HG03460 (cell line): ENCODE data around the gene GRM7.
"Not testable (repeated sequence)": the region's sequence is repeated elsewhere in the genome, so short reads cannot be mapped to it uniquely, and the experiment has no call there.

Experiments used
- ATAC-seq: cut with Tn5 transposase; IDR thresholded peaks from one replicate; pipeline ENCODE4 v1.9.1; 2021; ENCODE audit not compliant: unreplicated experiment

The GRM7 gene

DNA sequence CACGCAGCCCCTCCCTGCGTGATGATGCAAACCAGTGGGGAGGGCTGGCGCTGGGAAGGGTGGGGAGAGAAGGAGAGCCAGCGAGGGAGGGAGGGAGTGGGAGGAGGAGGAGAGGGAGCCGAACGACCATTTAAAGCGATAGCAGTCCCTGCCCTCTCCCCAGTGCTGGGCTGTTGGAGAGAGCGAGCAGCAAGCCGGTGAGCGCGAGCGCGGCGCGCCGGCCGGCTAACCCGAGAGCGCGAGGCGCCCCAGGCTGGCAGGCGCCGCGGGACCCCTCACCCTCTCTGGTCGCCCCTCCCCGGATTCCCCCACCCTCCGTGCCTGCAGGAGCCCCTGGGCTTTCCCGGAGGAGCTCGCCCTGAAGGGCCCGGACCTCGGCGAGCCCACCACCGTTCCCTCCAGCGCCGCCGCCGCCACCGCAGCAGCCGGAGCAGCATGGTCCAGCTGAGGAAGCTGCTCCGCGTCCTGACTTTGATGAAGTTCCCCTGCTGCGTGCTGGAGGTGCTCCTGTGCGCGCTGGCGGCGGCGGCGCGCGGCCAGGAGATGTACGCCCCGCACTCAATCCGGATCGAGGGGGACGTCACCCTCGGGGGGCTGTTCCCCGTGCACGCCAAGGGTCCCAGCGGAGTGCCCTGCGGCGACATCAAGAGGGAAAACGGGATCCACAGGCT lies at the start of gene GRM7:
Gene GRM7, plus strand, starts transcription at position 162 of the 671 bp plus-strand sequence.
- ATAC-seq, result no peak

DNA sequence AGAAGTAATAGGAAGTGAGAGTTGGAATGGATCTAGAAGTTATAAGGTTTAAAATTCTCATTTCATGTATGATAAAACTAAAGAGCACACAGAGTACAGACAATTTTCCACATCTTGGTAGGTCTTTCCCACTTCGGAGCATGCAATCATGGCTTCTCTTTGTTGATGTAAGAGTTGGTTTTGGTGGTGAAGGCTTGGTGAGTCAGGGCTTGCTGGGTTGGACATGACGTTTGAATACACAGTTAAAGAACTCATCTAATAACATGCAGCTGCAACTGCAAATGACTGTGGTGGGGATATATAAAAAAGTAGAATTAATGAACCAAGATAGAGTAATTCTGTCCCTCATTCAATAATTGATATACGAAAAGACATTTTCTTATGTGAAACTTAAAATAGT lies 39.5 kb upstream of the GRM7 start:
- no peak for ATAC-seq

GRCh38 chr3:6825524-6825923 lies 35.4 kb upstream of the GRM7 start:
- no peak for ATAC-seq

GRCh38 chr3:6827453-6827852 lies 33.5 kb upstream of the GRM7 start:
- no peak for ATAC-seq

GRCh38 chr3:6844723-6845122 lies 16.2 kb upstream of the GRM7 start:
- no peak for ATAC-seq

DNA sequence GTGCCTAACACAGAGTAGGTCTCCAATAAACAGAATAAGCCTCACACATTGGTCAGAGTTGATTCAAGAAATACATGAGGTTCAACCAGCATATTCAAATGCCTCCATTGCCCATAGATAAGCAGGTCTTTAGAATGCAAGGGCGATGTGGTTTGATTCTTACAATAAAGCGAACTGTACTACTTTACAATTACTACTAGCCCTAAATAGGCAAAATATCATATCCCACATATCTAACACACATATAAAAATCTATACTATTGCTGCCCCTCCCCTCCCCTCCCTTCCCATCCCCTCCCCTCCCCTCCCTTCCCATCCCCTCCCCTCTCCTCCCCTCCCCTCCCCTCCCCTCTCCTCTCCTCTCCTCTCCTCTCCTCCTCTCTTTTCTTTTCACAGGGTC lies 6.7 kb upstream of the GRM7 start:
- no peak for ATAC-seq

GRCh38 chr3:6857510-6857909 lies 3.4 kb upstream of the GRM7 start:
- no peak for ATAC-seq

- no peak for ATAC-seq
These were observed 564 bp upstream of the GRM7 start for GRCh38 chr3:6860149-6860953.

- ATAC-seq, result no peak
These were observed 698 bp downstream of the GRM7 start for GRCh38 chr3:6861625-6862000.

DNA sequence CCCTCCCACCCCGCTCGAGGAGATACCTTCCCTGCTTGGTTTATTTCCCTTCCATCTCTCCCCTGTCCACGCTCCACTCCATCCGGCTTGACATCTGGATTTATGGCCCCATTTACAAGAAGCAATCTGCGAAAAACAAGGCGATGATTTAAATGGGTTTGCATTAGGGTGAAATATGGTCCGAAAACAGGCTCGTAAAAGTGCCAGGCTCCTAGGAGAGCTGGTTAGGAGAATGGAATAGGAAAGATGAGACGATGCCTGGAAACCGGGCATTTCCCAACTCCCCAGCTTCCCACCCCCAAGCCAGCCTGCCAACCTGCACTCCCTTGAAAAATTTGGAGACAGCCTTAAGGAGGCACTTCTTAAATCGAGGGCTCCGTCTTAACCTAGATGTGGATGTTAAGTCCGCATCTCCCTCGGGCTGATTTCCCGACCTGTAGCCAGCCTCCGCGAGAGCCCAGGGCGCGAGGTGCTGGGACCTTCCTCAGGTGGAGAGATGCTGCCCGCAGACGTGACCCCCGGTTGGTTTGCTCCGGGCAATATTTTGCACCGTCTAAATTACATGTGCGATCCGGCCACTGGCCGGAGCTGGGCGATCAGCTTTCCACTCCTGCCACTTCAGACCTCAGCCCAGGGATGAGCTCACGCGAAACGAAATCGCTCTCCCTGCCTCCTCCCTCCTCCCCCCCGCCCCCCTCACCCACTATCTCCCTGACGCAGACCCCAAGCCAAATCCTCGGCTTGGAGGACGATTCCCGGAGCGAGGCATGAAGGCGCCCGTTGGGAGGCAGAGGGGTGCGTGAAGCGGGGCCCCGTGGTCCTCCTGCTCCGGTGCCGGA lies 1.3 kb downstream of the GRM7 start:
- no peak for ATAC-seq

GRCh38 chr3:6862880-6863195 lies 1.9 kb downstream of the GRM7 start:
- ATAC-seq, result no peak

DNA sequence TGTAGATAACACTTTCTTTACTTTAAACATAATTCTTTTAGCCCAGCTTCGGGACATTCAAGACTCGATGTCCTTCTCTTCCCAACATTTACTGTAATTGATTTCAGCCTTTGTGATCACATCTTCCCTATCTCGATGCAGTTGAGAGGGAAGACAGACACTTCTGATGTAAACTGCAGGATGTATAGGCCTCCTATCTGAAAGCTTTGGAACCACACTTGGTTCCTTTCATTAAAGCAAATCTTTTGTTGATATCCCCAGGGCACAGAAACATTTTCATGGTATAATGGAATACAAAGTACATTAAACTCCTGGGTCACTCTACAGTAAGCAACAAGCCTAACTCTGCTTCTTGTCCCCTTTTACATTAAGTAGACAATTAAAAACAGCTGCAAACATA lies 6.4 kb downstream of the GRM7 start:
- ATAC-seq, result no peak

GRCh38 chr3:6878731-6879130 lies 17.8 kb downstream of the GRM7 start:
- no peak for ATAC-seq

DNA sequence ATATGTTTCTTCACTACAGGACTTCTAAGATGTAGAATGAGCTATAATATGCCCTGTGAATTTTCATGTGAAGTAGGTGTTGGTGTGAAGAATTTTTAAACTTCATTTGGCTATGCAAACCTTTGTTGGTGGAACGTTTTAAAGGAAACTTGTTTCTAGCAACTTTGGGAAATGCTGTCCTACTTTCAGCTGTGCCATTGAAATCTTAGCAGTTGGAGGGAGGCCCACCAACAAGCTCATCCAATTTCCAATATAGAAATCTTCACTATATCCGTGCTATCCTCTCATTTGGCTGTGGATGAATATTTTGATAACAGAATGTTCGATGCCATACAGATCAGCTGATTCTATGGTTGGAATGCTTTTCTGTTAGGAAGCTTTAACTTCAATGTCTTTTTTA lies 51.3 kb downstream of the GRM7 start:
- ATAC-seq, result no peak

DNA sequence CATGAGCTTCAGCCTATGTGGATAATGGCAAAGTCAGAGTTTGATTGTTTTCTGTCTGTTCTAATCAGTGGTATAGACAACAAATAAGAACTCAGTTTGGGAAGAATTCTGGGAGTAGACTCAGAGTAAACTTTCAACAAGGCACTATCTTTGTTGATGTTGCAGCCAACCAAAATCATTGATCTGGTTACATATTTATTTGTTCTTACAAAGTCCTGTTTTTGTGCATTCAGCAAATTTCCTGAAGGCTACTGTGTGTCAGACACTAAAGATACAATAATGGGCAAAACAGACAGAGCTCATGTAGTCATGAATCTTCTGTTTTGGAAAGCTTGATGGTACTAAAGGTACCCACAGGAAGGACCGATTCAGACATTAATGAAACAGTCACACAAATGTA lies 55.0 kb downstream of the GRM7 start:
- no peak for ATAC-seq

DNA sequence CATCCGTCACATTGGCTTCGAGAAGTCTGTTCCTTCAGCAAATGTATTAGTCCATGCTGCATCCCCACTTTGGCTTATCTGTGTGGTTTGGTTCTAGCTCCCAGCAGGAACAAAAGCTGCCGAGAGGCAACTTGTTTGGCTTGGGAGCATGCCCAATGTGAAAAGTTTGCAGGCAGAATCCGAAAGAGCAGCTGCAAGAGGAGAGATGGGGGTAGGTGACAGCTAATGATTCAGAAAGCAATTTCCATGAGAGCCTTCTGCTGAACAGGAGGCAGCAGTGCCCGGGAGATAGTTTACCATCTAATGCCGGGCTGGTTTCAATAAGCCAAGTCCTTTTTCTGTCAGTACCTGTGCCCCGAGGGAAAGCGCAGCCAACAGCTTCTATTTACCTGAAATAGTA lies 60.2 kb downstream of the GRM7 start:
- ATAC-seq, result no peak

DNA sequence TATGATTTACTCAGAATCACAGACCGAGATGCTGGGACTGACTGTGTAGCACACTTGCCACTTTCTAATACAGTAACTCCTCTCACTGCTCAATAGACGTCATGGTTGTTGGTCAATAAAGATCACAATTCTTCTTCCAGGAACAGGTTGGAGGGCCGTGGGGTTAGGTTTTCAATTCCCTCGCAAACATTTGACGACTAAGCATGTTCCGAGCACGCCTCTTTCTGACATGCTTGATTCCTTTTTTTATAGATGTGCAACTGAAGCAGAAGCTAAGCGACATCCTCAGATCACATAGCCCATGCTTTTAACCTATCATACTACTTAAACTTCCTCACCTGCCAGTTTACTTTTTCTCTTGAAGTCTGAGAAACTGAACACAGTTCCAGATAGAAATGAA lies 61.0 kb downstream of the GRM7 start:
- ATAC-seq, result no peak

- no peak for ATAC-seq
These were observed 67.1 kb downstream of the GRM7 start for GRCh38 chr3:6928064-6928463.

DNA sequence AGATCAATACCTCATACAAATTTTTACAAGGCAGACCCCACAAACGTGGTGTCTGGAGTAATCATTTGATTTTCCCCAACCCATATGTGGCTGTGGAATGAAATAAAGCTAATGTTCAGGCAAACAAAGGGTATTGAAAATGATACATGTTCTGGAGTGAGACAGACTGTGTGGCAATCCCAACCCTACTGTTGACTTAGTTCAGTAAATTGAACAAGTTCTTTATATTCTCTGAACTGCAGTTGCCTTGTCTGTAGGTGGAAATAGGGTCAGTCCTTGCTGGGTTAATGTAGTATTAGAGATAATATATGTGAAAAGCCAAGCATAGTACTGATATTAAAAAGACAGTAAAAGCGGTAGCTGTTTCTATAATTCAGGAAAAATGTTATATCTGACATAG lies 69.0 kb downstream of the GRM7 start:
- ATAC-seq, result no peak

GRCh38 chr3:6935418-6935817 lies 74.5 kb downstream of the GRM7 start:
- not testable (repeated sequence) for ATAC-seq

GRCh38 chr3:6935970-6936369 lies 75.1 kb downstream of the GRM7 start:
- ATAC-seq, result no peak

- no peak for ATAC-seq
These were observed 101.9 kb downstream of the GRM7 start for GRCh38 chr3:6962801-6963200.
